Neural cell (in vitro differentiated cells): Measurements from ENCODE around the gene NCAM1. TPM values are rescaled to one million over a fixed set of nuclear protein-coding genes. Genes with fewer than 3 reads are reported as not detected.

ENCODE experiments used
- H2AFZ ChIP-seq: fragments of 200-600, 300-800 bp; sonication (generic), shearing (Covaris generic); 2 replicates; pipeline ENCODE4 v1.6.0; 2014; ENCODE audit warnings: low read depth, mild to moderate bottlenecking, antibody characterized with exemption, low read length, moderate library complexity
- H3F3A ChIP-seq: fragments of 200-600 bp; shearing (Covaris generic); 2 replicates; pipeline ENCODE4 v1.6.1; 2016; ENCODE audit warnings: mild to moderate bottlenecking, moderate library complexity, mixed read lengths, antibody characterized with exemption, low read length; ENCODE audit not compliant: insufficient read depth, poor library complexity, severe bottlenecking
- H3K27ac ChIP-seq: fragments of 200-600, 300-800 bp; sonication (generic), shearing (Covaris generic); 2 replicates; pipeline ENCODE4 v1.5.1; 2014; ENCODE audit warnings: mild to moderate bottlenecking, low read length, moderate library complexity
- H3K27me3 ChIP-seq: fragments of 300-800, 200-600 bp; sonication (generic), shearing (Covaris generic); 2 replicates; pipeline ENCODE4 v1.6.0; 2014; ENCODE audit warnings: mild to moderate bottlenecking, low read depth, low read length, moderate library complexity; ENCODE audit not compliant: insufficient read depth
- H3K36me3 ChIP-seq: fragments of 300-800, 200-600 bp; sonication (generic), shearing (Covaris generic); 2 replicates; pipeline ENCODE4 v1.5.1; 2014; ENCODE audit warnings: mild to moderate bottlenecking, antibody characterized with exemption, low read length, moderate library complexity; ENCODE audit not compliant: insufficient read depth
- H3K4me2 ChIP-seq: fragments of 300-800, 200-600 bp; sonication (generic), shearing (Covaris generic); 2 replicates; pipeline ENCODE4 v1.6.0; 2014; ENCODE audit warnings: mild to moderate bottlenecking, low read length
- H3K4me3 ChIP-seq: fragments of 300-800, 200-600 bp; sonication (generic), shearing (Covaris generic); 2 replicates; pipeline ENCODE4 v1.5.1; 2014; ENCODE audit warnings: mild to moderate bottlenecking, low read length, moderate library complexity
- H3K79me2 ChIP-seq: fragments of 200-600 bp; shearing (Covaris generic); replicated peaks from 2 replicates; pipeline ENCODE4 v1.6.0; 2014; ENCODE audit warnings: mild to moderate bottlenecking, low read length, moderate library complexity; ENCODE audit not compliant: insufficient read depth
- H3K9ac ChIP-seq: fragments of 300-800, 200-600 bp; sonication (generic), shearing (Covaris generic); 2 replicates; pipeline ENCODE4 v1.6.1; 2016; ENCODE audit warnings: mild to moderate bottlenecking, low read length, mixed read lengths
- H3K9me2 ChIP-seq: fragments of 200-600 bp; shearing (Covaris generic); 2 replicates; pipeline ENCODE4 v1.6.1; 2016; ENCODE audit warnings: mild to moderate bottlenecking, low read length, mixed read lengths; ENCODE audit not compliant: insufficient read depth
- H3K9me3 ChIP-seq: fragments of 200-600, 300-800 bp; sonication (generic), shearing (Covaris generic); 2 replicates; pipeline ENCODE4 v1.6.1; 2016; ENCODE audit warnings: mild to moderate bottlenecking, mixed run types, low read length, moderate library complexity, mixed read lengths
- H4K20me1 ChIP-seq: fragments of 200-600 bp; shearing (Covaris generic); 2 replicates; pipeline ENCODE4 v1.6.1; 2016; ENCODE audit warnings: mild to moderate bottlenecking, mixed run types; ENCODE audit not compliant: insufficient read depth
- CTCF ChIP-seq: fragments of 450-650 bp; IDR thresholded peaks from 2 replicates; pipeline ENCODE4 v1.5.1; 2014; ENCODE audit warnings: antibody characterized with exemption, mild to moderate bottlenecking, moderate library complexity; ENCODE audit not compliant: poor library complexity, severe bottlenecking
- EP300 ChIP-seq: fragments of 450-650 bp; conservative IDR thresholded peaks from 2 replicates; pipeline ENCODE4 v1.6.1; 2014; ENCODE audit warnings: antibody characterized with exemption, mild to moderate bottlenecking, moderate library complexity; ENCODE audit not compliant: poor library complexity, severe bottlenecking
- EZH2 ChIP-seq: fragments of 200-600, 300-800 bp; shearing (Covaris generic), sonication (generic); IDR thresholded peaks from 2 replicates; pipeline ENCODE4 v1.6.1; 2014; ENCODE audit warnings: antibody characterized with exemption, low read length, borderline replicate concordance, mild to moderate bottlenecking; ENCODE audit not compliant: insufficient read depth, poor library complexity, severe bottlenecking
- MXI1 ChIP-seq: fragments of 450-650 bp; conservative IDR thresholded peaks from 2 replicates; pipeline ENCODE4 v1.6.1; 2014; ENCODE audit warnings: antibody characterized with exemption, mild to moderate bottlenecking; ENCODE audit not compliant: poor library complexity, severe bottlenecking
- POLR2AphosphoS5 ChIP-seq: IDR thresholded peaks from 2 replicates; pipeline ENCODE4 v1.6.1; 2012
- RAD21 ChIP-seq: fragments of 450-650 bp; conservative IDR thresholded peaks from 2 replicates; pipeline ENCODE4 v1.6.1; 2014; ENCODE audit warnings: antibody characterized with exemption, mild to moderate bottlenecking, moderate library complexity
- REST ChIP-seq: IDR thresholded peaks from 2 replicates; pipeline ENCODE4 v1.6.1; 2012; ENCODE audit warnings: borderline replicate concordance
- SMC3 ChIP-seq: fragments of 450-650 bp; conservative IDR thresholded peaks from 2 replicates; pipeline ENCODE4 v1.6.1; 2014; ENCODE audit warnings: antibody characterized with exemption, mild to moderate bottlenecking, moderate library complexity; ENCODE audit not compliant: poor library complexity
- TAF1 ChIP-seq: IDR thresholded peaks from 2 replicates; pipeline ENCODE4 v1.6.1; 2012; ENCODE audit warnings: low read depth
- polyA plus RNA-seq: library from polyadenylated mRNA; depleted of rRNA; stranded (reverse); fragments of >200 nt; gene quantifications from 2 replicates; pipeline ENCODE4 v1.2.3, GENCODE V29; 2014

Gene NCAM1
- polyA plus RNA-seq, 1 donor from 2014 or later: 120 TPM

GRCh38 chr11:113023228-113023627, 62.0 kb downstream of the NCAM1 start:
- no peaks in the 10 kb centered on the region for H3K9me2 ChIP-seq
- H3K9me3 ChIP-seq: no peaks in the 10 kb centered on the region
- peaks cover 40% of the 10 kb centered on the region for H3K79me2 ChIP-seq
- no peaks in the 10 kb centered on the region for H3F3A ChIP-seq
- TF ChIP-seq REST (no peak), CTCF (no peak), TAF1 (no peak), SMC3 (no peak), EP300 (no peak)
- H4K20me1 ChIP-seq: peaks cover 15% of the 10 kb centered on the region
- H3K4me2 ChIP-seq: no peak overlapping the region
- H3K27me3 ChIP-seq: no peaks in the 10 kb centered on the region
- H3K4me3 ChIP-seq: no peak overlapping the region
- H3K36me3 ChIP-seq: no peaks in the 10 kb centered on the region
- no peak overlapping the region for H2AFZ ChIP-seq
- no peak overlapping the region for H3K9ac ChIP-seq
- H3K27ac ChIP-seq: no peak overlapping the region

GRCh38 chr11:113023986-113024385, 62.8 kb downstream of the NCAM1 start:
- no peaks in the 10 kb centered on the region for H3K36me3 ChIP-seq
- no peak overlapping the region for H3K9ac ChIP-seq
- TF ChIP-seq SMC3 (no peak), EZH2 (no peak), MXI1 (no peak), CTCF (no peak), TAF1 (no peak), EP300 (no peak), RAD21 (no peak), REST (no peak), POLR2AphosphoS5 (no peak)
- H3F3A ChIP-seq: no peaks in the 10 kb centered on the region
- peaks cover 38% of the 10 kb centered on the region for H3K79me2 ChIP-seq
- H3K9me3 ChIP-seq: no peaks in the 10 kb centered on the region
- H3K4me2 ChIP-seq: no peak overlapping the region
- H3K4me3 ChIP-seq: no peak overlapping the region
- H3K9me2 ChIP-seq: no peaks in the 10 kb centered on the region
- no peak overlapping the region for H3K27ac ChIP-seq
- peaks cover 15% of the 10 kb centered on the region for H4K20me1 ChIP-seq
- H2AFZ ChIP-seq: no peak overlapping the region
- no peaks in the 10 kb centered on the region for H3K27me3 ChIP-seq
